ENCODE data around the gene PRDX1. TPM values are rescaled to one million over a fixed set of nuclear protein-coding genes. Genes with fewer than 3 reads are reported as not detected.

The PRDX1 gene
- total and polyA plus RNA-seq, 2 of the 13 experiments (the other 11 are each of a cell fraction or from before 2014, with no cell fraction given): 761 to 1,898 TPM

- TF ChIP-seq MBD4 (IDR thresholded peaks at IDR 0.05; ENCODE audit: borderline replicate concordance, low read length): no peak
- 0 out of 2 replicates have a peak, but pooled peaks have one; percentile 47 for TF ChIP-seq FOXM1 (CRISPR knock-in tag; IDR thresholded peaks at IDR 0.05)
- no peak for TF ChIP-seq CBX2 (IDR thresholded peaks at IDR 0.05; ENCODE audit: low read depth, low read length)
- TF ChIP-seq CBX2 (CRISPR knock-in tag; IDR thresholded peaks at IDR 0.05; ENCODE audit: low read depth): no peak
- TF ChIP-seq DNMT1 (CRISPR knock-in tag; IDR thresholded peaks at IDR 0.05): no peak
- 0 out of 2 replicates have a peak, but pooled peaks have one; percentile 39 for TF ChIP-seq ZNF746 (CRISPR knock-in tag; IDR thresholded peaks at IDR 0.05)
- TF ChIP-seq ZNF10 (CRISPR knock-in tag; IDR thresholded peaks at IDR 0.05; ENCODE audit: borderline replicate concordance, low read depth): no peak
- TF ChIP-seq MTF2 (CRISPR knock-in tag; IDR thresholded peaks at IDR 0.05; ENCODE audit: borderline replicate concordance): no peak
- no peak for TF ChIP-seq ZMAT5 (CRISPR knock-in tag; IDR thresholded peaks at IDR 0.05; ENCODE audit: borderline replicate concordance, low read depth)
- peak; percentile 98 for TF ChIP-seq THAP8 (CRISPR knock-in tag; IDR thresholded peaks at IDR 0.05; ENCODE audit: borderline replicate concordance)
- TF ChIP-seq HMGXB3 (CRISPR knock-in tag; IDR thresholded peaks at IDR 0.05; ENCODE audit: borderline replicate concordance): peak; percentile 88; the same call in 1 of the 2 replicates
- peak; percentile 92 for TF ChIP-seq IRX3 (CRISPR knock-in tag; IDR thresholded peaks at IDR 0.05; ENCODE audit: borderline replicate concordance, low read depth)
- peak; percentile 52; the same call in 1 of the 2 replicates for TF ChIP-seq ZNF570 (CRISPR knock-in tag; IDR thresholded peaks at IDR 0.05; ENCODE audit: borderline replicate concordance)
- peak; percentile 86; the same call in 1 of the 2 replicates for TF ChIP-seq HINFP (CRISPR knock-in tag; IDR thresholded peaks at IDR 0.05; ENCODE audit: low read depth)
- no peak for TF ChIP-seq SP1 (IDR thresholded peaks at IDR 0.05)
- TF ChIP-seq SP1 (CRISPR knock-in tag; IDR thresholded peaks at IDR 0.05): peak; percentile 88
- TF ChIP-seq ISX (CRISPR knock-in tag; conservative IDR thresholded peaks at IDR 0.05): peak; percentile 84; the same call in 1 of the 2 replicates
- TF ChIP-seq ELF3 (CRISPR knock-in tag; IDR thresholded peaks at IDR 0.05): no peak; the same call in 1 of the 2 replicates
- peak; percentile 70; the same call in 1 of the 2 replicates for TF ChIP-seq ZZZ3 (CRISPR knock-in tag; IDR thresholded peaks at IDR 0.05; ENCODE audit: borderline replicate concordance)
- no peak for TF ChIP-seq NR2F2 (IDR thresholded peaks at IDR 0.05; ENCODE audit: borderline replicate concordance, low read depth)
- peak; percentile 92 for TF ChIP-seq KAT7 (CRISPR knock-in tag; IDR thresholded peaks at IDR 0.05; ENCODE audit: borderline replicate concordance)
- peak; percentile 82 for TF ChIP-seq ZNF230 (CRISPR knock-in tag; IDR thresholded peaks at IDR 0.05)
- TF ChIP-seq SP140L (CRISPR knock-in tag; IDR thresholded peaks at IDR 0.05; ENCODE audit: borderline replicate concordance): no peak
Observed at GRCh38 chr1:45550401-45551351, 29.0 kb upstream of the PRDX1 start, which contains the start of gene AKR1A1 (continued).

Measured in HepG2 (cell line).